22Rv1 (cell line): ENCODE results near the gene FBXL13.

Experiments used
- ZFX ChIP-seq: fragments of 450-650 bp; IDR thresholded peaks from 2 replicates; pipeline ENCODE4 v1.6.1; 2017; ENCODE audit warnings: antibody characterized with exemption, borderline replicate concordance
- TF ChIP-seq, protein P1 (sequence below): fragments of 450-650 bp; IDR thresholded peaks from 2 replicates; pipeline ENCODE4 v1.5.1; 2017; ENCODE audit warnings: mild to moderate bottlenecking

DNA sequence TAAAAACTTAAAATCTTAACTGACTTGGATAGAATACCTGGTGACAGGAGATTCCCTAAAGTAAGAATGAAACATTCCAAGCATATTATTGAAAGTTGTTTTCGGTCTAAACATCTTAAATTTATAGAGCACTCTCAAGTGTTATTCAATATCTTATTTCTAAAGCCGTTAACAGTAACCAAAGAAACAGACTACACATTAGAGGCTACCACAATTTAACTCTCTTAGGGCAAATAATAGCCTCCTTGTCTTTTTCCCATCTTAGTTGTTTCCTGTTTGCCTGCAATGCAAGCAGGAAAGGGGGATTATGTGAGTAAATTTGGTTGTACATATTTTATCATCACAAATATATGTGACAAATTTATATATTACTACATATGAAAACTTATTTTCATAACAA lies 42.9 kb upstream of the FBXL13 start:
- TF ChIP-seq, protein P1, sequence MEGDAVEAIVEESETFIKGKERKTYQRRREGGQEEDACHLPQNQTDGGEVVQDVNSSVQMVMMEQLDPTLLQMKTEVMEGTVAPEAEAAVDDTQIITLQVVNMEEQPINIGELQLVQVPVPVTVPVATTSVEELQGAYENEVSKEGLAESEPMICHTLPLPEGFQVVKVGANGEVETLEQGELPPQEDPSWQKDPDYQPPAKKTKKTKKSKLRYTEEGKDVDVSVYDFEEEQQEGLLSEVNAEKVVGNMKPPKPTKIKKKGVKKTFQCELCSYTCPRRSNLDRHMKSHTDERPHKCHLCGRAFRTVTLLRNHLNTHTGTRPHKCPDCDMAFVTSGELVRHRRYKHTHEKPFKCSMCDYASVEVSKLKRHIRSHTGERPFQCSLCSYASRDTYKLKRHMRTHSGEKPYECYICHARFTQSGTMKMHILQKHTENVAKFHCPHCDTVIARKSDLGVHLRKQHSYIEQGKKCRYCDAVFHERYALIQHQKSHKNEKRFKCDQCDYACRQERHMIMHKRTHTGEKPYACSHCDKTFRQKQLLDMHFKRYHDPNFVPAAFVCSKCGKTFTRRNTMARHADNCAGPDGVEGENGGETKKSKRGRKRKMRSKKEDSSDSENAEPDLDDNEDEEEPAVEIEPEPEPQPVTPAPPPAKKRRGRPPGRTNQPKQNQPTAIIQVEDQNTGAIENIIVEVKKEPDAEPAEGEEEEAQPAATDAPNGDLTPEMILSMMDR = no peak
- no peak for TF ChIP-seq ZFX
